Ovary (tissue), 9 donors: ENCODE data around the gene HSD17B3. TPM values are rescaled to one million over a fixed set of nuclear protein-coding genes. Genes with fewer than 3 reads are reported as not detected.

Experiments
- DNase-seq, 5 donors: peaks; one replicate each; pipeline ENCODE4 v3.0.0-alpha.2; 2019 to 2020
- H3K27ac ChIP-seq, 2 donors: fragments of 200-600 bp; one replicate each; pipeline versions ENCODE4 v1.5.1 to v1.8.0; 2019 to 2022
- H3K27me3 ChIP-seq: fragments of 200-600 bp; one replicate; pipeline ENCODE4 v1.8.0; 2022
- H3K36me3 ChIP-seq: fragments of 200-600 bp; sonication (generic); one replicate; pipeline ENCODE4 v1.5.1; 2019
- H3K4me1 ChIP-seq: one replicate; pipeline ENCODE4 v1.8.1; 2013; ENCODE audit warnings: mild to moderate bottlenecking, moderate library complexity; ENCODE audit not compliant: insufficient read depth
- H3K4me3 ChIP-seq: fragments of 200-600 bp; sonication (generic); one replicate; pipeline ENCODE4 v1.5.1; 2017
- H3K9me3 ChIP-seq, 2 donors: fragments of 200-600 bp in 1 of 2; sonication (generic) in 1 of 2; one replicate each; pipeline versions ENCODE4 v1.5.1 to v1.8.1; 2013 to 2019; ENCODE audit warnings: mild to moderate bottlenecking in 1 of 2, moderate library complexity in 1 of 2
- CTCF ChIP-seq, 3 donors: fragments of 450-650 bp in 2 of 3; fragments of 200-600 bp in 1 of 3; IDR thresholded peaks; one replicate each; pipeline versions ENCODE4 v1.5.1 to v1.8.0; 2016 to 2022; ENCODE audit warnings: antibody characterized with exemption in 3 of 3, mild to moderate bottlenecking in 1 of 3
- EP300 ChIP-seq: sonication (generic); formaldehyde crosslinking; IDR thresholded peaks from one replicate; pipeline ENCODE4 v1.6.1; 2017; ENCODE audit warnings: antibody characterized with exemption
- POLR2A ChIP-seq: fragments of 450-650 bp; IDR thresholded peaks from one replicate; pipeline ENCODE4 v1.6.1; 2017; ENCODE audit warnings: antibody characterized with exemption, mild to moderate bottlenecking, moderate library complexity
- WGBS, 3 donors: extraction: QIAGEN DNeasy Blood & Tissue Kit in 1 of 3; methylation state at CpG; one replicate each; pipeline versions ENCODE4 v1.1.5 to v1.1.7; 2013 to 2017; 5-methylcytosine and 5-hydroxymethylcytosine counted together
- intact Hi-C, 4 donors: fragments of 100-400 bp; cut with DNase I; formaldehyde crosslinking; loops; one replicate each; pipeline versions ENCODE4 v1.11.0 to v1.15.1; 2022 to 2023
- polyA plus RNA-seq, 2 donors: library from polyadenylated mRNA; stranded (reverse); fragments of 200-250 nt in 1 of 2; fragments of 350-450 nt in 1 of 2; fragmentation: Illumina TruSeq in 1 of 2; extraction: RNeasy Lipid Tissue Mini Kit (QIAGEN cat#74804) in 1 of 2; gene quantifications; one replicate each; pipeline ENCODE4 v1.2.3, GENCODE V29; 2013 to 2014
- total RNA-seq, 7 donors: library from RNA; depleted of rRNA in 2 of 7; stranded (reverse); fragments of >200 nt in 2 of 7; fragmentation: NEBNext Ultra II Directional in 3 of 7; extraction: Animal tissue kit (Norgen Biotek cat#: 25700) in 3 of 7; gene quantifications; one replicate each; pipeline versions ENCODE4 v1.1.0 to v1.2.4, GENCODE V29; 2016 to 2023
- donor health status: DM: no; HTN: no; CAD: no; lungs with moderate emphysema.
- donor health status: DM: no; HTN: no; CAD: no.
- donor health status: Bipolar disorder and iron deficiency.
- donor health status: DM: yes; HTN: yes; CAD: no.
- donor health status: DM: no; HTN: no; CAD: no.
- donor health status: DM: yes; HTN: yes; CAD: no.

Gene HSD17B3
- total and polyA plus RNA-seq, 9 donors: 0.51 to 2.0 (median 0.69) TPM; not detected in 2

- no peaks in the 10 kb centered on the region for H3K27me3 ChIP-seq
- no peaks in the 10 kb centered on the region for H3K9me3 ChIP-seq
- no peaks in the 10 kb centered on the region for H3K36me3 ChIP-seq
- no peak overlapping the region for H3K27ac ChIP-seq
- intact Hi-C loops: no loop called here
- H3K4me1 ChIP-seq: no peaks in the 10 kb centered on the region
- no peak overlapping the region for H3K4me3 ChIP-seq
- 61 to 82% (median 77%) methylated on average over 1 of the region's 1 CpG for WGBS, 3 donors
- DNase-seq: no peak
- TF ChIP-seq EP300 (no peak), CTCF (IDR thresholded peaks at IDR 0.05) (no peak), POLR2A (no peak)
Measured at GRCh38 chr9:96270236-96270744, 31.7 kb downstream of the HSD17B3 start.

DNA sequence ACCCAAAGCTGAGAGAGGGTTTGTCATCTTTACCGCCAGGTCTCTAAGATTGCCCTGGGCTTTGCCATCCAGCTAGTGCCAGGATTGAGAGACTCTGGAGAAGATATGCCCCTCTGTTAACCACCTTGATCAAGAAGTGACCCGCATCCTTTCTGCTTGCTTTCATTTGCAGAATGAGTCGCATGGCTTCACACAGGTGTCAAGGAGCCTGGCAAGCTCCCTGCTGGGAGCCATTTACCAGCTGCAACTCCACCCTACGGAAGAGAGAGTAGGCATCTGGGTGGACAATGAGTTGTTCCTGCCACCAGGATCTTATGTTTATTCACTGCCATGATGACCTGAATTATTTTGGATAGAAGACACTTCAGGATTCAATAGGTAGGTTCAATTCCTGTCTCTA, 43.0 kb downstream of the HSD17B3 start:
- intact Hi-C loops: no loop called here
- TF ChIP-seq EP300 (no peak), CTCF (IDR thresholded peaks at IDR 0.05) (no peak), POLR2A (no peak)
- H3K4me3 ChIP-seq: no peak overlapping the region
- H3K9me3 ChIP-seq: no peaks in the 10 kb centered on the region
- no peaks in the 10 kb centered on the region for H3K4me1 ChIP-seq
- H3K27me3 ChIP-seq: no peaks in the 10 kb centered on the region
- no peaks in the 10 kb centered on the region for H3K36me3 ChIP-seq
- H3K27ac ChIP-seq: no peak overlapping the region
- WGBS, 3 donors: 85 to 88% (median 87%) methylated on average over 4 of the region's 4 CpGs
- DNase-seq: no peak

GRCh38 chr9:96256800-96257199, 45.2 kb downstream of the HSD17B3 start:
- intact Hi-C loops: no loop called here
- Histone ChIP-seq H3K27me3 (no peaks in the 10 kb centered on the region), H3K9me3 (no peaks in the 10 kb centered on the region), H3K36me3 (no peaks in the 10 kb centered on the region), H3K27ac (no peak overlapping the region), H3K4me3 (no peak overlapping the region), H3K4me1 (no peaks in the 10 kb centered on the region)
- TF ChIP-seq CTCF (IDR thresholded peaks at IDR 0.05) (no peak), POLR2A (no peak), EP300 (no peak)
- no peak for DNase-seq
- WGBS, 3 donors: 51 to 60% (median 58%) methylated on average over 9 of the region's 9 CpGs

DNA sequence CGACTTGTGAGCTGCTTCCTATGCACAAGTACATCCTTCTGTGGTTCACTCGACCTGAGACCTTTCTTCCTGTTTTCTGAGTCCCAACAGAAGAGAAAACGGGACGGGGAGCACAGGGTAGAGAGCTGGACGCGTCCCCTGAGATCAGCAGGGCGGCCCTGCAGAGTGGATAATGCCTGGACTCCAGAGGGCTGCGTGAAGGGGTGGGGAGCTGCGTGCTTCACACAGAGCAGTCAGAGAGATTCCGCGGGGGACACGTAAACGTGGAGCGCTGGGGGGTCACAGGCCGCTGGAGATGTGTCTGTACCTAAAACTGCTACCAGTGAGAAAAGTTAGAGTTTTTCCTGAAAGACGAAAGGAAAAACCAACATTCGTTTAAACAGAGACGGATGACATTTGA, 46.3 kb downstream of the HSD17B3 start:
- no peaks in the 10 kb centered on the region for H3K9me3 ChIP-seq
- no peaks in the 10 kb centered on the region for H3K27me3 ChIP-seq
- H3K4me1 ChIP-seq: no peaks in the 10 kb centered on the region
- H3K27ac ChIP-seq: no peak overlapping the region
- 84 to 89% (median 85%) methylated on average over 18 of the region's 18 CpGs for WGBS, 3 donors
- intact Hi-C loops: no loop called here
- no peak for DNase-seq
- H3K4me3 ChIP-seq: no peak overlapping the region
- no peaks in the 10 kb centered on the region for H3K36me3 ChIP-seq
- TF ChIP-seq CTCF (IDR thresholded peaks at IDR 0.05) (no peak), POLR2A (no peak), EP300 (no peak)
